Spleen (tissue), 7 donors: ENCODE data around the gene CENPM.

Source experiments
- CTCF ChIP-seq, 11 experiments: fragments of 200-600 bp in 7 of 11; fragments of 450-650 bp in 4 of 11; sonication (generic) in 4 of 11; IDR thresholded peaks in 8 of 11; conservative IDR thresholded peaks in 3 of 11; 1 replicate in 7 of 11; 2 replicates in 4 of 11; pipeline versions ENCODE4 v1.4.0 to v1.8.0; 2016 to 2021; ENCODE audit warnings: antibody characterized with exemption in 11 of 11, inconsistent platforms in 4 of 11, mild to moderate bottlenecking in 1 of 11
- POLR2AphosphoS5 ChIP-seq, 3 donors: sonication (generic); formaldehyde crosslinking; IDR thresholded peaks; one replicate each; pipeline ENCODE4 v1.5.1; 2017; ENCODE audit warnings: antibody characterized with exemption in 3 of 3
- donor health status: DM: no; HTN: no; CAD: no; lungs with moderate emphysema.
- donor health status: DM: no; HTN: no; CAD: no.
- donor health status: DM: no; HTN: no; CAD: no.

- peak in 1 of 3 donors; percentile 2 for TF ChIP-seq POLR2AphosphoS5 (IDR thresholded peaks at IDR 0.05)
- no peak for TF ChIP-seq CTCF (IDR thresholded peaks at IDR 0.05 in 8 of 11, conservative IDR thresholded peaks at IDR 0.05 in 3 of 11)
These were observed 31.0 kb downstream of the CENPM start for GRCh38 chr22:41915786-41916493.
